ENCODE results near the gene NRXN3.

NRXN3 gene

DNA sequence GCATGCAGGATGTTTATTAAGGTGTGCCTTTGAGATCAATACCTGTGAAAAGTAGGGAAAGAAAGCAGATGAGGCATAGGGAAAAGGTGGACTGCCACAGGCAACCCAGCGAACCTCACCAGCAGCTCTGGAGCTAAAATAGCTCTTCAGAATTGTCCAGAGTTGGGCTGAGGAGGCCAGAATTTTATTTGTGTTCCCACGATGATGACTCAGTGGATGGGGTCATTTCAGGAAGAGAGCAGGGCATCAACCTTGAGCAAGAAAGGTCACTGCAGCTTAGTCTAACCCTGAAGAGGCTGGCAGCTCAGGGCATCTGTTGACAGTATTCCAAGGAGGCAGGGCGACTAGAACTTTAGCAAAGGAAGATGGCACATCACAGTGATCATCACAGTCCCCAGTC, 1345.0 kb downstream of the NRXN3 start:
- DNase-seq = no peak

DNA sequence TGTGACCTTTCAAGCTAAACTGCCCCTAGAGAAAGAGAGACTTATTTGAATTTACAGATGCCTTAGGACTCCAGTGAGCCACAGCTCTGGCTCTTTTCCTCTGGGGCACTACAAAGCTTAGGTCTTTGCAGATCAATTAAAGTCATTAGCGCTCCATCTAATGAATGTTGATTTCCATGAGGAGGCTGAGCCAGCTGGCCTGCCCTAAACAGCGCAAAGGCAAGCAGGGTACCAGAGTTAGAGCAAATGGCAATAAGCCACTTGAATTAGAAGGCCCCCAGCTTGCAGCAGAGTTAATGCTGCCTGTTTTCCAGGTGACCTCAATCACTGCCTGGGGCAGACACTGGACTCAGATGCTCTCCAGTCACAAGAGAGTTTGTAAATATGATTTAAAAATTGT, 1345.8 kb downstream of the NRXN3 start:
- no peak for DNase-seq

GRCh38 chr14:79525416-79525815, 1355.2 kb downstream of the NRXN3 start:
- no peak for DNase-seq

DNA sequence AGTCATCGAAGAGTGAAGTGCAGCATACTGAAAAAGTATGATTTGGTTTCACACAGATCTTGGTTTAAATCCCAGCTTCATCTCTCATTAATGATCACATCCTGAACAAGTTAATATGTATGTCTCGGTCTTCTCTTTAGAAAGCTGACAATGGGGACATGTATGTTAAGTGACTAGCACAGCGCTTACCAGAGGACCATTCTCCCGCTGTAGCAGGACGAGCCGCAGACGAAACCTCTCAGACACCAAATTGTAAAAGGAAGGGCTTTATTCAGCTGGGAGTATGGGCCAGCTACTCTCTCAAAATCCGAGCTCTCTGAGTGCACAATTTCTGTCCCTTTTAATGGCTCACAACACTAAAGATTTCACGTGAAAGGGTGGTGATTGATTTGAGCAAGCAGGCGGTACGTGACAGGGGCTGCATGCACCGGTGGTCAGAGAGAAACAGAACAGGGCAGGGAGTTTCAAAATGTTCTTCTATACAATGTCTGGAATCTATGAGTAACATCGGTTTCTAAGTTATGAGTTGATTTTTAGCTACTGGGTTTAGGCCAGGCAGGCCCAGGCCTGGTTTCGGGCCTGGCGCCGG, 1358.7 kb downstream of the NRXN3 start:
- no peak for DNase-seq

GRCh38 chr14:79530555-79530954, 1360.4 kb downstream of the NRXN3 start:
- DNase-seq = no peak

GRCh38 chr14:79534703-79535353, 1364.7 kb downstream of the NRXN3 start:
- DNase-seq = no peak

DNA sequence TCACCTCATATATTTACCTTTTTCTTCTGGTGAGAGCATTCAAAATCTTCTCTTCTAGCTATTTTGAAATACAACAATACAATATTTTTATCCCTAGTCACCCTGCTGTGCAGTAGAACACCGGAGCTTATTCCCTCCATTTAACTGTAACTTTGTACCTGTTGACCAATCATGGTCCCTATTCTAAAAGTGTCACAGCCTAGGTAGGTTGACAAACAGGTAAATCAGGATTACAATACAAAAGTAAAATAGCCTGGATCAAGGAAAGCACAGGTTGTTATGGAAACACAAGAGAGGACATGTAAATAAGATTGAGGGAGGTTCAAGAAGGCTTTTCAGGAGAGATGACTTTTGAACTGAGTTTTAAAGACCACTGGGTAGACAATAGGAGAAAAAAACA, 1370.2 kb downstream of the NRXN3 start:
- no peak for DNase-seq

DNA sequence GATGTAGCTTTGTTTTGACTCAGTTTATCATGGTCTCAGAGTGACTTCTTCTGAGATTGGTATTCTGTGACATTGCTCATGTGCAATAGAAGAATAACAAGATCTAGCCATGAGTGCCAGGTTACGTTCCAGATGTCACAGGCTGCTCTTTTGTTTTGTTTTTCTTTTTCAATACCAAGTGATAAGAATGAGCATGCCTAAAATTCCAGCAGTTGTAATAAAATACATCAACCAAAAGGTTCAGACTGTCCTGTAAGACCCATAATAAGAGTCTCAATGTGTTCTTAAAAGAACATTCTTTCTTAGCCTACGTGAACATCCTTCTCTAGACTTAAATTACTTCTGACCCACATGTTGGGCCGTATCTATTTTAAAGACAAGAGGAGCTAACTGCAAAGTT, 1371.9 kb downstream of the NRXN3 start:
- DNase-seq = no peak

DNA sequence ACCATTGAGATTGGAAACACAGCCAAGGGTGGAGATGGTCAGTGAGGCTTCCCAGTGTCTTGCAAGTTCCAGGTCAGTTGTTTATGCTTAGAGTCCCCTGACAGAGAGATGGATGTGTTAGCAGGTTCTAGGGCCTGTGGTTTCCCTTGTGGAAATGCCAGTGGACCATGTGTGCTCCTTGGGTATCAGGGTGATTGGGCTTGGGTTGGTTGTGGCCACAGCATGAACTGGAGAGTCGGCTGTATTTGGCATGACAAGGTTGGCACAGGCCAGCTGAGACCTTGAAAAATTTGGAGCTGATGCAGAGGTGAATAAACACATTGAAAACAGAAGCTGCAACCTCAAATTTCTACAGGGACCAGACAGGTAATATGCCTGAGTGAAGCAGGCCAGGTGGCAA, 1373.2 kb downstream of the NRXN3 start:
- DNase-seq = no peak

- no peak for DNase-seq
Observed at GRCh38 chr14:79543967-79544697, 1374.0 kb downstream of the NRXN3 start.

DNA sequence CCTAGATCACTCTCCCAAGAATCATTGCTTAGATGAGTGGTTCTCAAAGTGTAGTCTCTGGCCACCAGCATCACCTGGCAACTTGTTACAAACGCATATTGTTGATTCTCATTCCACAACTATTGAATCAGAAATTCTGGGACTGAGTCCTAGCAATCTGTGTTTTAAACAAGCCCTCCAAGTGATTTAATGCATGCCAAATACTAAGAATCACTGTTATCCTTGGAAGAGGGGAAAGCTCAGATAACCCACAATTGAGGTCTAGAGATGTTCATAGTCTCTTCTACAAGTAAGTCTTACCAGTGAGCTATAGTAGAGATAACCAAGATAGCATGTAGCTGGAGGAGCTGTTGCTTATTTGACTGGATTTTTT, 1374.5 kb downstream of the NRXN3 start:
- DNase-seq = no peak

GRCh38 chr14:79548836-79549235, 1378.7 kb downstream of the NRXN3 start:
- DNase-seq = no peak

GRCh38 chr14:79549515-79549914, 1379.3 kb downstream of the NRXN3 start:
- no peak for DNase-seq

DNA sequence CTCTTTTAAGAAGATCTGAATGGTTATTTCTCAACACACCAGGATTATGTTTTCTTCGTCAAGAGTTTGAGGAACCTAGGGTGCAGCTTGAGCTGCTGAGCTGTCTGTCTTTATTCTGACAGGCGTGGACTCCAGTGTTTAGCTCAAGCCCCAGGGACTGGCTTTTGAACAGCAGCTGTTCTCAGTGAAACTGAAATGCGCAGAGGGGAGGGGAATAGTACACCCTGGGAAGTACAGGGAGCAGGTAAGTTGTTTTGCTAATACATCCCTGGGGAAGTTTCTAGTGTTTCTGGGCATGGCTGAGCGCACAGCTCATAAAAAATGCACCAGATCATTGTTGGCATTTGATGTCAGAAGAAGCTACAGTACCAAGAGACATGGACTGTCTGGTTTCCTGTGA, 1381.3 kb downstream of the NRXN3 start:
- no peak for DNase-seq

- no peak for DNase-seq
Observed at GRCh38 chr14:79552778-79553177, 1382.6 kb downstream of the NRXN3 start.

DNA sequence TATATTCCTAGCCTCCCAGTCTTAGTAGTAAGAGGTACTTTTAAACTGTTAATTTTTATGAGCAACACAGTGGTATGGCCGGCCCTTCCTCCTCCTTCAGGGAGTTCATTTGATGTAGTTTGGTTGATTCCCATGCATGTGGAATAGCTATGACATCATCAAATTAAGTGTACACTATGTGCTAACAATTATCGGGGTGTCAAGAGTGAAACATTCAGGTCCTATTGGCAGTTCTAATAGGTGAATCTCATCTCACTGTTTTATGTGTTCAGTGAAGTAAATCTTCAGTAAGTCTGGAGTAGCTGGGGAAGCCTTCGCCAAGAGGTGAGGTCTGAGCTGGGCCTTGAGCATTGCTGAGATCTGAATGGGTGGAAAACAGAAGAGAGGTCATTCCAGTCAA, 1384.6 kb downstream of the NRXN3 start:
- no peak for DNase-seq

DNA sequence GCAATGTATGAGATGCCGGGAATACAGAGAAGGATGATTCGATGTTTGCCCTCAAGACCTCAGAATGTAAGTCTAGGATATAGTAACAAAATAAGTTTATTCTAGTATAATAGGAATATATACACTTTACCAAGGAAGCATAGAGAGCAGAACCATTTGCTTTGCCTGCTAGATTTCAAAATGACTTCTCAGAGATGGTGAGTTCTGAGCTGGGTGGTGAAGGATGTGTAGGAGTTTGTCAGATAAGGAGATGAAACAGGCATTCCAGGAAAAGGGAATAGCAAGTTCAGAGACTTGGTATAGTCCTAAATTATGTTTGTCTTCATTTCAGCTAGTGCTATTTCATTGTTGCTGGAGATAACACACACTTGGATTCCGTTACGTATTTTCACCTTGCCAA, 1385.3 kb downstream of the NRXN3 start:
- no peak for DNase-seq

GRCh38 chr14:79557309-79557708, 1387.1 kb downstream of the NRXN3 start:
- no peak for DNase-seq

DNA sequence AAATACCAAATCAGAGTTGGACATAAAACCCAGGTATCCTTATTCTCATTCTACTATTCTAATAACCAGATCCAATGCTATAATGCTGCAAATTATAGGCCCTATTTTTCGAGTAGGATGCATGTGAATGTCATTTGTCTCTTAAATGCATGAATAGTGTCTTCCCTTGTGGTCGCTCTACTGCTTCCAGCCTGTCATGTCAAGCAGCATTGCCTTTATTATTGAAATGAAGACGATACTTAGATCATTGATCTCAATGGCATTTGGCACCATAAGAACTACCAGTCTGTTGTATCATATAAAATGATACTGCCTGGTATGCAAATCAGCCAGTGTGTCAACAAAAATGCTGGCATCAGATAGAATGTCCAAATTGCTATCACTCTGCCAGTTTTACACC, 1392.0 kb downstream of the NRXN3 start:
- no peak for DNase-seq

GRCh38 chr14:79564371-79564770, 1394.2 kb downstream of the NRXN3 start:
- DNase-seq = no peak

- no peak for DNase-seq
Observed at GRCh38 chr14:79567306-79567705, 1397.1 kb downstream of the NRXN3 start.

DNA sequence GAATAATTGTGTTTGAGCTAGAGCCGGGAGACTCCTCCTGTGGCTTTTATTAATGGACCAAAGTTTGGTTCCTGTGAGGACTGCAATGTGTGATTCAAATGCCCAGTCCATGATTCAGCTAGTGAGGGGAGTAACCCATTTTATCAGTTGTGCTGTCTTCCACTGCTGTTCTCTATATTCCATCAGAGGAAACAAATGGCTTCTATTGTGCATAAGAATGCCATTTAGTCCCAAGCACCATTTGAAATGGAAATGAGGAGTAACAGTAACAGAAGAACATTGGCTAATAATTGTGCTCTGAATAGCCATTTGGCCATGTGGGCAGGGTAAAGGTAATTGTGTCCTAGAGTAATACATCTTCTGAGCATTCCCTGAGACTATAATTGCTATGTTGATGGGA, 1398.4 kb downstream of the NRXN3 start:
- DNase-seq = no peak

DNA sequence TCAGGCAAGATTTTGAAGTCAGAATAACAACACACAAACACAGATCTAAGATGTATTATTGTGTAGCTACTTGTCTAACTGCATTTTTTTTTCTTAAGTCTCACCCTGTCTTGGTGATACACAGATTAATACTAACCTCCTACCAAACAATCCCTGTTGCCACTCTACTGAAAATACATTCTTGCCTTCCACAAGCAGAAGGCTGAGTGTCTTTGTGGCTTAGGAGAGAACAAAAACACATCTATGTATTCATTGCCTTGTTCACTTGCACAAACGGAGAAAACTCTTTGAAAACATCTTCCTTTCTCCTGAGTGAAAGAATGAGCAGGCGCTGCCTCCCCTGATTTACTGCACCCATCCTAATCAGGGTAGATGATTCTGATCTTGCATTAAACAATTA, 1398.9 kb downstream of the NRXN3 start:
- no peak for DNase-seq

- no peak for DNase-seq
Observed at GRCh38 chr14:79570648-79571047, 1400.5 kb downstream of the NRXN3 start.

DNA sequence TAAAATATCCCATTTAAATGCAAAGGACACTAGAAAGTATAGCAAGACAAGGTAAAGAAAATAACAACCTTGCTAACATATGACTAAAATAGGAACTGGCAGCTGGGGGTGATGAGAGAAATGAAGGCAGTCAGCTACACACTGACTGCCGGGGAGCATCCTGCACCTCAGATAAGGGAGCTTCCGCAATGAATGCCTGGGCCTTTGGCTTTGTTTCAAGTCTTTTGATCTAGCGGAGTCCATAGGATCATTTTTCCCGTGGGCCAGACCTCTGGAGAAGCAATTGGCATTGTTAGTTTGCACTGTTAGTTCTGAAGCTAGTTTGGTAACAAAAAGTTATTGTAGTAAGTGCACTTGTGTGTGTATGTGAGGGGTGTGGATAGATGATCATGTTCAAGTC, 1401.2 kb downstream of the NRXN3 start:
- no peak for DNase-seq
